ENCODE results near the gene TCEANC. TPM values are rescaled to one million over a fixed set of nuclear protein-coding genes. Genes with fewer than 3 reads are reported as not detected.

The TCEANC gene
- total and polyA plus RNA-seq, 2 of the 4 experiments (the other 2 are of a cell fraction) = 0.99 to 2.5 TPM

GRCh38 chrX:13614154-13614553 lies 38.8 kb upstream of the TCEANC start:
- no peak overlapping the region for H2AFZ ChIP-seq (replicated peaks; ENCODE audit: low read length, poor library complexity)
- ChIA-PET POLR2A (ENCODE audit: unreplicated experiment) (no interaction called here), CTCF (interaction anchor here (0.6 to 1.4 kb wide), 2 partner anchors 15 to 89 kb away, joined by 3 to 4 read pairs; no protein-coding TSS in a partner anchor)

More at GRCh38 chrX:13614154-13614553, 38.8 kb upstream of the TCEANC start:
- no peak overlapping the region for H3K14ac ChIP-seq (replicated peaks; ENCODE audit: low read depth, low read length)
- TF ChIP-seq NFE2L2 (IDR thresholded peaks at IDR 0.05; ENCODE audit: low read depth, low read length) (no peak), SMC3 (IDR thresholded peaks at IDR 0.05; ENCODE audit: low read depth, low read length) (no peak), MAFK (IDR thresholded peaks at IDR 0.05; ENCODE audit: low read depth, low read length) (no peak), MXI1 (IDR thresholded peaks at IDR 0.05; ENCODE audit: borderline replicate concordance, low read depth, low read length) (no peak), RCOR1 (IDR thresholded peaks at IDR 0.05; ENCODE audit: insufficient replicate concordance, low read length) (no peak)
- H3K9me3 ChIP-seq (ENCODE audit: control insufficient read depth, insufficient read depth, low read length) = no peaks in the 10 kb centered on the region
- no peak overlapping the region for H3K4me2 ChIP-seq (ENCODE audit: low read depth, low read length)
- no peak overlapping the region for H2AK5ac ChIP-seq (ENCODE audit: low read depth, low read length)
- H3K4ac ChIP-seq (ENCODE audit: low read depth, low read length) = no peak overlapping the region
- H2BK120ac ChIP-seq (ENCODE audit: low read depth, low read length) = no peak overlapping the region
- H4K91ac ChIP-seq (ENCODE audit: insufficient read depth, low read depth, low read length) = no peak overlapping the region
- dilution Hi-C loops (cut with HindIII; ENCODE audit: low sequenced_read_pairs, unreplicated experiment) (no loop called here), in situ Hi-C loops (cut with MboI; ENCODE audit: low sequenced_read_pairs) (no loop called here), intact Hi-C loops (cut with micrococcal nuclease) (no loop called here)
- DNase-seq (no peak), ATAC-seq (ENCODE audit: low read depth) (no peak)
- peaks cover 5% of the 10 kb centered on the region for H3K27me3 ChIP-seq (ENCODE audit: control insufficient read depth, insufficient read depth, low read length)
- H2AK9ac ChIP-seq (replicated peaks; ENCODE audit: low read depth, low read length, poor library complexity) = no peak overlapping the region
- H3K27ac ChIP-seq (ENCODE audit: insufficient read depth, low read length) = no peak overlapping the region
- no peak overlapping the region for H2BK20ac ChIP-seq (ENCODE audit: low read depth, low read length)
- H3K18ac ChIP-seq (ENCODE audit: low read depth, low read length) = no peak overlapping the region
- H3K9me1 ChIP-seq (ENCODE audit: insufficient read depth, low read length) = no peaks in the 10 kb centered on the region
- no peak overlapping the region for H3K56ac ChIP-seq (ENCODE audit: extremely low read depth, insufficient read depth, low read length)
- H2BK5ac ChIP-seq (ENCODE audit: low read depth, low read length, poor library complexity, severe bottlenecking) = no peak overlapping the region
- BruUV-seq (replicated peaks) = no TSS peak
- H3K23ac ChIP-seq (ENCODE audit: low read depth, low read length) = no peak overlapping the region
- no peaks in the 10 kb centered on the region for H4K20me1 ChIP-seq (ENCODE audit: insufficient read depth, low read length)
- H4K5ac ChIP-seq (ENCODE audit: low read depth, low read length) = no peak overlapping the region
- H3K36me3 ChIP-seq (ENCODE audit: control insufficient read depth, insufficient read depth, low read length) = no peaks in the 10 kb centered on the region
- no peak overlapping the region for H3K9ac ChIP-seq (ENCODE audit: low read depth, low read length)
- no peak overlapping the region for H2BK15ac ChIP-seq (ENCODE audit: low read depth, low read length)
- H3K4me1 ChIP-seq (ENCODE audit: control insufficient read depth, insufficient read depth, low read length) = no peaks in the 10 kb centered on the region
- H3K4me3 ChIP-seq (ENCODE audit: insufficient read depth, low read depth, low read length) = no peak overlapping the region
- H4K8ac ChIP-seq (ENCODE audit: low read depth in 2 of 2, low read length in 2 of 2) = no peak overlapping the region
- H3K79me1 ChIP-seq (ENCODE audit: low read depth in 1 of 2, low read length in 2 of 2) = no peaks in the 10 kb centered on the region
